Erythroblast (primary cell): Measurements from ENCODE around the gene COL4A4.

Experiments used
- GATA1 ChIP-seq: IDR thresholded peaks from 2 replicates; pipeline ENCODE4 v1.6.1; 2011; ENCODE audit warnings: low read depth, mild to moderate bottlenecking, control low read depth, low read length, moderate library complexity
- POLR2A ChIP-seq: IDR thresholded peaks from 2 replicates; pipeline ENCODE4 v1.6.1; 2011; ENCODE audit warnings: mild to moderate bottlenecking, low read length

DNA sequence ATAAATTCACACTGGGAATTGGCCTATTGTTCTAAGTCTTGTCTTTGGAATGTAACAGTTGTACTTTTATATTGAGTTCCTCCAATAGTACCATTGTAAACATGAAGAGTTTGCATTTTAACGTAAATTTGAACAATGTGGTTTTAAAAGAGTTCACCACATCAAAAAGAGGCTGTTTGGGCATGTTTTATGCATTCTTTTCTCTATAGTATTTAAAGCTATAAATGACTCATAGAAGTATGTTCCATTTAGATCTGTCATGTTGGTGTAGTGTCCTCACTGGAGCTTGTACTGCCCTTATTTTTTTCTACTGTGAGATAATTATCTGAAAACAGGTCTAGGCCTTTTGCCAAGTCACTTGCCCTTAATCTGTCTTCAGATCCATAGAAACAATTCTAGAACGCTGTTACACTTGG lies 186.2 kb downstream of the COL4A4 start:
- TF ChIP-seq POLR2A (no peak), GATA1 (no peak)
